Measurements from ENCODE around the gene PCYT1A.
"Not testable (repeated sequence)": the region's sequence is repeated elsewhere in the genome, so short reads cannot be mapped to it uniquely, and the experiment has no call there.

Gene PCYT1A

GRCh38 chr3:196207833-196208607, 79.5 kb downstream of the PCYT1A start:
- H3K27ac ChIP-seq (ENCODE audit: low read length), result no peak overlapping the region
- no peaks in the 10 kb centered on the region for H3K9me3 ChIP-seq (replicated peaks; ENCODE audit: insufficient read depth, low read length)
- no peak for DNase-seq
- H3K4me1 ChIP-seq (ENCODE audit: low read length), result peaks cover 12% of the 10 kb centered on the region
- peak overlapping the region; percentile 45 for H3K4me3 ChIP-seq (ENCODE audit: low read length)
- peak overlapping the region; percentile 53; the same call in 1 of the 2 replicates for H3K4me2 ChIP-seq (ENCODE audit: low read depth, low read length)
- H3K9me2 ChIP-seq (replicated peaks; ENCODE audit: insufficient read depth, low read length), result no peaks in the 10 kb centered on the region
- no peaks in the 10 kb centered on the region for H3K79me2 ChIP-seq (ENCODE audit: low read length)
- H3F3A ChIP-seq (ENCODE audit: insufficient read depth, low read length), result no peaks in the 10 kb centered on the region
- H3K9ac ChIP-seq (ENCODE audit: low read length), result no peak overlapping the region
- TF ChIP-seq CTCF (IDR thresholded peaks at IDR 0.05; ENCODE audit: low read length) (no peak), EZH2 (optimal IDR thresholded peaks at IDR 0.05; ENCODE audit: low read depth, low read length) (no peak), EZH2phosphoT487 (IDR thresholded peaks at IDR 0.05; ENCODE audit: low read length) (no peak)
- H3K27me3 ChIP-seq (replicated peaks; ENCODE audit: insufficient read depth, low read length), result no peaks in the 10 kb centered on the region; the same call in 1 of the 2 replicates
- no peaks in the 10 kb centered on the region for H4K20me1 ChIP-seq (ENCODE audit: insufficient read depth, low read length)
- peak overlapping the region; percentile 58; the same call in 1 of the 2 replicates for H2AFZ ChIP-seq (ENCODE audit: low read length)
- H3K36me3 ChIP-seq (replicated peaks; ENCODE audit: insufficient read depth, low read length), result no peaks in the 10 kb centered on the region

- Histone ChIP-seq H3K79me2 (ENCODE audit: low read length) (no peaks in the 10 kb centered on the region), H4K20me1 (ENCODE audit: insufficient read depth, low read length) (no peaks in the 10 kb centered on the region), H3K9ac (ENCODE audit: low read length) (no peak overlapping the region), H3K4me2 (ENCODE audit: low read depth, low read length) (no peak overlapping the region), H3K9me2 (replicated peaks; ENCODE audit: insufficient read depth, low read length) (no peaks in the 10 kb centered on the region), H2AFZ (ENCODE audit: low read length) (no peak overlapping the region), H3K27me3 (replicated peaks; ENCODE audit: insufficient read depth, low read length) (no peaks in the 10 kb centered on the region; the same call in 1 of the 2 replicates), H3F3A (ENCODE audit: insufficient read depth, low read length) (no peaks in the 10 kb centered on the region), H3K36me3 (replicated peaks; ENCODE audit: insufficient read depth, low read length) (no peaks in the 10 kb centered on the region), H3K27ac (ENCODE audit: low read length) (no peak overlapping the region), H3K9me3 (replicated peaks; ENCODE audit: insufficient read depth, low read length) (no peaks in the 10 kb centered on the region), H3K4me1 (ENCODE audit: low read length) (peaks cover 12% of the 10 kb centered on the region), H3K4me3 (ENCODE audit: low read length) (no peak overlapping the region)
- no peak for DNase-seq
- TF ChIP-seq CTCF (IDR thresholded peaks at IDR 0.05; ENCODE audit: low read length) (no peak), EZH2 (optimal IDR thresholded peaks at IDR 0.05; ENCODE audit: low read depth, low read length) (no peak), EZH2phosphoT487 (IDR thresholded peaks at IDR 0.05; ENCODE audit: low read length) (no peak)
Observed at GRCh38 chr3:196207159-196207832, 80.2 kb downstream of the PCYT1A start.

GRCh38 chr3:196205442-196206205, 81.9 kb downstream of the PCYT1A start:
- H3K79me2 ChIP-seq (ENCODE audit: low read length); H3K9ac ChIP-seq (ENCODE audit: low read length); H3K27me3 ChIP-seq (replicated peaks; ENCODE audit: insufficient read depth, low read length); DNase-seq; H3K9me3 ChIP-seq (replicated peaks; ENCODE audit: insufficient read depth, low read length); H3K9me2 ChIP-seq (replicated peaks; ENCODE audit: insufficient read depth, low read length); H3K36me3 ChIP-seq (replicated peaks; ENCODE audit: insufficient read depth, low read length); H3F3A ChIP-seq (ENCODE audit: insufficient read depth, low read length); H3K4me3 ChIP-seq (ENCODE audit: low read length); H2AFZ ChIP-seq (ENCODE audit: low read length); H4K20me1 ChIP-seq (ENCODE audit: insufficient read depth, low read length); H3K4me2 ChIP-seq (ENCODE audit: low read depth, low read length); H3K27ac ChIP-seq (ENCODE audit: low read length): not testable (repeated sequence)
- H3K4me1 ChIP-seq (ENCODE audit: low read length), result peaks cover 12% of the 10 kb centered on the region

Data from MM.1S (cell line).